ENCODE measurements around the gene CD300A.
"Not testable (repeated sequence)": the region's sequence is repeated elsewhere in the genome, so short reads cannot be mapped to it uniquely, and the experiment has no call there.

Gene CD300A

DNA sequence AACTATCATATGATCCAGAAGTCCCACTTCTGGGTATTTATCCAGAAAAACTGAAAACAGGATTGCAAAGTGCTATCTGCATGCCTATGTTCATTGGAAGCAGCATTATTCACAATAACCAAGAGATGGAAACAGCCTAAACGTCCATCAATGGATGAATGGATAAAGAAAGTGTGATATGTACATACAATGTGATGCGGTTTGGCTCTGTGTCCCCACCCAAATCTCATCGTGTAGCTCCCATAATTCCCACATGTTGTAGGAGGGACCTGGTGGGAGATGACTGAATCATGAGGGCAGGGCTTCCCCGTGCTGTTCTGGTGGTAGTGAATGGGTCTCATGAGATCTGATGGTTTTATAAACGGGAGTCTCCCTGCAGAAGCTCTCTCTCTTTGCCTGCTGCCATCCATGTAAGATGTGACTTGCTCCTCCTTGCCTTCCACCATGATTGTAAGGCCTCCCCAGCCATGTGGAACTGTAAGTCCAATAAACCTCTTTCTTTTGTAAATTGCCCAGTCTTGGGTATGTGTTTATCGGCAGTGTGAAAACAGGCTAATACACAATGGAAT, 52.1 kb downstream of the CD300A start:
- not testable (repeated sequence) for DNase-seq (ENCODE audit: low read depth)

- no peak for DNase-seq (ENCODE audit: low read depth)
Observed at GRCh38 chr17:74520016-74520434, 53.6 kb downstream of the CD300A start.

DNA sequence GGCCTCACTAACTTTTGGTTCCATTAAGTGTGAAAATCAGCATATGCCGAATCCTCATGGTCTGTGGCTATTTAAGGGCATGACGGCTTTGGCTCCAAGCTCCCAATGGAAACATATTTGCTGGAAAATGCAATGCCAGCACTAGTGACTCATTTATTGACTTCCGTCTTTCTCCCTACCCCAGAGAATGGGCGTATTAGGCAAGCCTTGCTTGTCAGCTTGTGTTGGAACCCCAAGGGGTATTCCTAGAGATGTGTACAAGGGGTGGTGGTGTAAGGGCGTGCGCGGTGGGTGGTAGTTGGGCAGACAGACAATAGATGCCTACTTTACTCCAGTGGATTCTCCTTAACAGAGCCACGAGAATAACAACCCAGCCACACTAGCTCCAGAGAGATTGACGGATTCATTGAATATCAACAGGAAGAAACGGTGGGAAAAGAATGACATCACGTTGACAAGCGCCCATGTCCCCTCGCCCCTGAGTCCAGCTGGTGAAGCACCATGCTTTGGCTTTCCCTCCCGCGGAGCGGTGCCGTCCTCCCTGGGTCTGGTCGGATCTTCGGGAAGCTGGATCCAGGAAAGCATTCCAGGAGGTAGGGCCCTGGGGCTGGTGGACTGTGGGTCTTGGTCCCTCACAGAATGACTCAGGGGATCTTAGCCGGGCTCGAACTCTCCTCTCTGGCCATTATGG, 54.5 kb downstream of the CD300A start:
- DNase-seq (ENCODE audit: low read depth): no peak

DNA sequence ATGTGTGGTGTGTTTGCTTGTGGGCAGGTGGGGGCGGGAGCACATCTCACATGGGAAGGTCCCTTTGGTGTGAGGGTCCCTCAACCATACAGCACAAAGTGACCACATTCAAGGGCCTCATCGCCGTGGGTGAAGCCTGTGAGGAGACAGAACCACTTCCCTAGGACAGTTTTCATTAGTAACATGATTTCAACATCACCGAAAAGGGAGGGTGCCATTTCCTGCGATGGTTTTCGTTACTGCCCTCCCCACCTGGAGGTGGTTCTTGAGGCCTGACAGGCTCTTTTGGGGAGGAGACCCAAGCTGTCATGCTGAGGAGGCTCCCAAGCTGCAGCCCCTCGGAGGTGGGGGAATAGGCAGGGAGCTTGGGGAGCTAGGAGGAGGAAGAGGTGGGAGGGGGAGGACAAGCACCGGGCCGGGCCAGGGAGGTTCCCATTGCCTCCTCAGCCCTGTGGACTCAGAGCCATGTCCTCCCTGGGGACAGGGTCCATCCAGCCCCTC, 55.3 kb downstream of the CD300A start:
- no peak for DNase-seq (ENCODE audit: low read depth)

- DNase-seq (ENCODE audit: low read depth): no peak
Observed at GRCh38 chr17:74522381-74523105, 56.1 kb downstream of the CD300A start.

DNA sequence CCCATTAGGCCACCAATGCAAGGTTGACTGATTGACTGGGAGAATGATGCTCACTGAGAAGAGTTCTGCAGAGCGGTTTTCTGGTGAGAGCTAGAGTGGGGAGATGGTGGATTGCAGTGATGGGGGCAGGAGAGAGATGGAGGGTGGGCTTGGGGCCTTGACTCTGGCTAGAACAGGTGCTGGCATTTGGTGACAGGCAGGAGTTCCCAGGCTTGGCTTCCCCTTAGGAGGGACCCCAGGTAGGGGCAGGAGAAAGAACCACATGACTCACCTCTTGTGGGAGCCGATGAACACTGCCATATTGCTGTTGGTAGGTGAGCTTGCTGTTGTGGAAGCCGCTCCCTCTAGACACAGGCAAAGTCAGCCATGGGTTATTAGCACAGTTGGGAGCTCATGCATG, 56.9 kb downstream of the CD300A start:
- DNase-seq (ENCODE audit: low read depth): no peak

- no peak for DNase-seq (ENCODE audit: low read depth)
Observed at GRCh38 chr17:74524653-74525464, 58.4 kb downstream of the CD300A start.

- DNase-seq (ENCODE audit: low read depth): no peak
Observed at GRCh38 chr17:74525465-74525725, 59.0 kb downstream of the CD300A start.

DNA sequence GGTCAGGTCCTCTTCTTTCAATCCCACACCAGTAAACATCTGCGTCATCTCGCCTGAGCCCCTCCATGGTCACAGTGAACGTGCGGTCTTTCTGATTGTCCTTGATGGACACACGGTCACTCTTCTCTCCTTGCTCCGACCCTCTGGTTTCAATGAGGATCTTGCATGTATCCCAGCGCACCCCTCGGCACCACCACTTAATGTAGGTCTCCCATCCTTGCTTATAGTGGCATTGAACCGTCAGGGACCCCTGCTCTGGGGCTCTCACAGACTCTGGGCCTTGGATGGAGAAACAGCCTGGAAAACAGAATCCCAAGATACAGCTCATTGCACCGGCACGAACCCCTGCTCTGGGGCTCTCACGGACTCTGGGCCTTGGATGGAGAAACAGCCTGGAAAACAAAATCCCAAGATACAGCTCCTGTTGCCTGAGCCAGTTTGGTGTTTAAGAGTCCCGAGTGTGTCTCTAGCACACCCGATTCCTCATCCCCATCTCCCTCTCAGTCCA, 59.4 kb downstream of the CD300A start:
- DNase-seq (ENCODE audit: low read depth): no peak

DNA sequence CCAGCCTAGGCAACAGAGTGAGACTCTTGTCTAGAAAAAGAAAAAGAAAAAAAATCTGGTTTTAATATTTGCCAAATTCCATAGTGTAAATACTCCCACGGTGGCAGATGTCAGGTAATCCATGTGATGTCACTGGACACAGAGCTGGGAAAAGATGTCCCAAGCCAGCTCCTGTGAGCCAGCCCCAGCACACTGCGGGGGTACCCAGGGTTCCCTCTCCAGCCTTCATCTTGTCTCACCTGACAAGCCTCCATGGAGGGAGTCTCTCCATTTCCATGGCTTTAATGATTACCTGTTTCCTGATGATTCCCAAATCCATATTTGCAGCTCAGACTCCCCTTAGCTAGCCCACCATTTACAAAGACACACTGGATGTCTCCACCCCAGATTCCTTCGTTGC, 60.2 kb downstream of the CD300A start:
- no peak for DNase-seq (ENCODE audit: low read depth)

- no peak for DNase-seq (ENCODE audit: low read depth)
Observed at GRCh38 chr17:74527081-74527480, 60.6 kb downstream of the CD300A start.

DNA sequence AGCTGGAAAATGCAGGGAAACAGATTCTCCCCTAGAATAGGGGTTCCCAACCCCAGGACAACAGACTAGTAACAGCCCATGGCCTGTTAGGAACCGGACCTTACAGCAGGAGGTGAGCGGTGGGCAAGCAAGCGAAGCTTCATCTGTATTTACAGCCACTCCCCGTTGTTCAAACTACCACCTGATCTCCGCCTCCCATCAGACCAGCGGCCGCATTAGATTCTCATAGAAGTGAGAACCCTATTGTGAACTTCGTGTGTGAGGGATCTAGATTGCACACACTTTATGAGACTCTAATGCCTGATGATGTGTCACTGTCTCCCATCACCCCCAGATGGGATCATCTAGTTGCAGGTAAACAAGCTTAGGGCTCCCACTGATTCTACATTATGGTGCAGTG, 61.3 kb downstream of the CD300A start:
- DNase-seq (ENCODE audit: low read depth): no peak

DNA sequence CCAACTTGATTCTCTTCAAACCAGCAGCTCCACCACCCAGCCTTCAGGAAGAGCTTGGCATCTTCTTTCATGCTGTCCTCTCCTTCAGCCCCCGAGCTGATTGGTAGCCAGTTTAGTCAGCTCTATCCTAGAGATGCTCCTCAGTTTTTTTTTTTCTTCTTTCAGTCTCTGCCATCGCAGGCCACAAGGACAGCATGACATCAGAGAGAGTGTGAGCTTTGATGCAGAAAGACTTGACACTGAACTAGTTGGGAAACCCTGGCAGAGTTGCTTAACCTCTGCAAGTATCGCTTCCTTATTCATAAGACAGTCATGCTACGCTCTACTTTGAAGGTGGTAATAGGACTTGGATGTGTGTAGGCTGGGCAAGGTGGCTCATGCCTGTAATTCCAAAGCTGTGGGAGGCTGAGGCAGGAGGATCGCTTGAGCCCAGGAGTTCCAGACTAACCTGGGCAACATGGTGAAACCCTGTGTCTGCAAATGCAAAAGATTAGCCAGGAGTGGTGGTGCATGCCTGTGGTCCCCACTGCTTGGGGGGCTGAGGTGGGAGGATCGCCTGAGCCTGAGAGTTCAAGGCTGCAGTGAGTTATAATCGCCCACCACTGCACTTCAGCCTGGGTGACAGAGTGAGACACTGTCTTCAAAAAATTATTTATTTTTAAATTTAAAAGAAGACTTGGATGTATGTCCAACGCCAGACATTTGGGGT, 62.2 kb downstream of the CD300A start:
- DNase-seq (ENCODE audit: low read depth): no peak

- DNase-seq (ENCODE audit: low read depth): no peak
Observed at GRCh38 chr17:74529243-74529642, 62.8 kb downstream of the CD300A start.

DNA sequence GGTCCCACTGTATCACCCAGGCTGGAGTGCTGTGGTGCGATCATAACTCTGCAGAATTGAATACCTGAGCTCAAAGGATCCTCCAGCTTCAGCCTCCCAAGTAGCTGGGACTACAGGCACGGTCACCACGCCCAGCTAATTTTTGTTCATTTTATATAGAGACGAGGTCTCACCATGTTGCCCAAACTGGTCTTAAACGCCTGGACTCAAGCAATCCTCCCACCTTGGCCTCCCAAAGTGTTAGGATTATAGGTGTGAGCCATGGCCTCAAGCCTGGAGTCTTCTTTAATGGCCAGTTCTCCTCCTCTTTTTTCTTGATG, 64.4 kb downstream of the CD300A start:
- DNase-seq (ENCODE audit: low read depth): no peak

- no peak for DNase-seq (ENCODE audit: low read depth)
Observed at GRCh38 chr17:74531231-74531761, 64.9 kb downstream of the CD300A start, which contains the start of gene CD300LB. Gene CD300LB (minus strand): TSS chr17:74531475. CDS start chr17:74531350, 125 bp downstream.

GRCh38 chr17:74532115-74532514, 65.7 kb downstream of the CD300A start:
- DNase-seq (ENCODE audit: low read depth): no peak
